GM04503 (cell line): Measurements from ENCODE around the gene METRN.

Experiments
- DNase-seq: peaks from one replicate; pipeline ENCODE4 v3.0.0-alpha.2; 2012; ENCODE audit warnings: low read depth

METRN gene

DNA sequence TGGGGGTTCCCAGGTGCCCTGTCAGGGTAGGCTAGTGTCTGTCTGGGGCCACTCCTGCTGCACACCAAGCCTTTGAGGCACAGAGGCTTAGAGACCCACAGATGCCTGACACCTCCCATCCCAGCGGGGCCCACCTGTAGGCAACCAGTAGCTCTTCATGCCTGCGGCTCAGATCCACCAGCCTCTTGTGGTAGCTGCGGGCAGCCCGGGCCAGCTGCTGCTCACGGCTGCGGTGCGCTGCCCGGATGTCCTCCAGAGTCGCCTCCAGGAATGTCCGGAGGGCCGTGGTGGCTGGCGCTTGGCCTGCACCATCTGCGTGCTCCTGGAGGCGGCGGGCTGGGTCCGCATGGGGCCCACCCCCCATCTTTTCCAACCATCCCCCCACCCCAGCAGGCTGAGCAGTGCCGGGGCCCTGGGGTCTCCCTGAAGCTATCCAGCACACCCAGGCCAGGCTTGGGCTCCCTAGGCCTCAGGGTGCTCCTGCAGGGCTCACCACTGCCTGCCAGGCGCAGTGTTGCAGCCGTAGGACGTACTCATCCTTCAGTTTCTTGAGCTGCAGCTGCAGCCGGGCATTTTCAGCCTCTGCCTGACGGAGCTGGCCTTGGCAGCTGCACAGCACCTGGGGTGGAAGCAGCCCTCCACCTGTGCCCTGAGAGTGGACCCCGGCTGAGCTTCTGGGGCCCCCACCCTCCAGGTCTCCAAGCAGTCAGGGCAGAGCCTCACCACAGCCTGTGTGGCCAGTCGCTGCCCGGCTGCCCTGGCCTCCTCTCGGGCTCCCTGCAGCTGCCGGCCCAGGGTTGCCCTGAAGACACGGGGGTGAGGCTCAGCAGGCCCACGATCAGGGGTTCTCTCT is 9.5 kb downstream of the METRN start:
- no peak for DNase-seq

DNA sequence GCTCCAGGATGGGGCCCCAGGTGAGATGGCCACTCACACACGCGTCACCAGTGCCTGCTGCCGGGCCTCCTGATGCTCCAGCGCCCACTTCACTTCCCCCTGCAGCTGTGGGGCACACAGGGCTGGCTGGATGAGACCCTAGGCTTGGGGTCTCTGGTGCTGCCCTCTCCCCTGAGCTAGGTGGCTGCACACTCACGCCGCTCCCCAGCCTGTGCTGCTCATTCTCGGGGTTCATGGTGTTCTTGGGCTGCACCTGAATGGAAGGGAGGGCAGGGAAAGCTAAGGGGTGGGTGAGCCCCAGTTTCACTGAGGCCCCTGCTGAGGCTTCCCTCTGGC is 10.1 kb downstream of the METRN start:
- no peak for DNase-seq

GRCh38 chr16:725463-726187 is 10.7 kb downstream of the METRN start:
- no peak for DNase-seq

DNA sequence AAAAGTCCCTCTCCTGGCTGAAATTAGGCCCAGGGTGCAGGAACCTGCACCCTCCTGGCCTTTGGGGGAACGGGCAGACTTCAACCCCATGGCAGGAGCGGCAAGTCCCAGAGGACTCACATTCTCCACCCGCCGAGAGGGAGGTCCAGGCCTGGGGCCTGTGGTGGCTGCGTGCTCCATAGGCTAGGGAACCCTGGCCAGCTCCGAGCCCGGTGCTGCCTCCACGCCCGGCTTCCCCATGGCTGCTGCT is 11.2 kb downstream of the METRN start:
- no peak for DNase-seq

DNA sequence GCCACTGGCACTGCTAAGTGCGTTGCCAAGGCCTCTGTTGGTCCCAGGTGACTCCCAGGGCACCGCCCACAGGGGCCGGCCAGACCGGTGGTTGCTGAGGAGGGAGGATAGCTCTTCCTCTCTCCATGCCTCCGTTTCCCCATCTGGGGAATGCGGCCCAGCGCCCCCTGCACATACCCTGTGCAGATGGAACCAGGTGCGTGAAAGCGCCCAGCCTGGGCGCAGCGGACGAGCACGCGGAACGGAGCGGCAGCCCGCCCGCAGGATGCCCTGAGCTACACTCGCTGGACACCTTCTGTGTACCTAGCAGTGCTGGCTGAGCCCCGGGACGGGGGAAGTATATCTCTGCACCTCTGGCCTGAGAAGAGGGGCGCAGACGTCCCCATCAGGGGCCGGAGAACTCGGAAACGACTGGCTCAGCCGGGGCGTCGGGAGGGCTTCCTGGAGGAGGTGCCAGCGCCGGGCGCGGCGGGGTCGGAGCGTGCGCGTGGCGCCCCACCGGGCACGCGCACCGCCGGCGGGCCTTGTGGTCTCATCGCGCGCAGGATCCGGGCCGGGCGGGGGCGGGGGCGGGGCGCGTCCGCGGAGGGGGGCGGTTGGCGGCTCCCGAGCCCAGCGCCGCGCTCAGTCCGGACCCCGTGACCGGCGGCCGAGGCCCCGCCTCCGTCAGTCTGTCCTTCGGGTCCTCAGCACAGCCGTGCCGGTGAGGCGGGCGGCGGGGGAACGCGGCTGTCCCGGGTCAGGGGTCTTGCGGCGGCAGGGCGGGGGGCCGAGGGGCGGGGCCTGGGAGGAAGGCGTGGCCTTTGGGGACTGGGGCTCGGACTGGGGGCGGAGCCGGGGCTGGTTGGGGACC is 11.7 kb downstream of the METRN start, which contains the start of the genes CCDC78 and HAGHL:
Gene CCDC78 (minus strand): TSS at position 6 of the 853 bp plus-strand sequence. CDS start 76 bp downstream, outside the sequence.
Gene HAGHL (plus strand): TSS at position 669 of the 853 bp plus-strand sequence. CDS start 404 bp downstream, outside the sequence.
- DNase-seq = no peak

GRCh38 chr16:727291-727977 is 12.5 kb downstream of the METRN start:
- no peak for DNase-seq

DNA sequence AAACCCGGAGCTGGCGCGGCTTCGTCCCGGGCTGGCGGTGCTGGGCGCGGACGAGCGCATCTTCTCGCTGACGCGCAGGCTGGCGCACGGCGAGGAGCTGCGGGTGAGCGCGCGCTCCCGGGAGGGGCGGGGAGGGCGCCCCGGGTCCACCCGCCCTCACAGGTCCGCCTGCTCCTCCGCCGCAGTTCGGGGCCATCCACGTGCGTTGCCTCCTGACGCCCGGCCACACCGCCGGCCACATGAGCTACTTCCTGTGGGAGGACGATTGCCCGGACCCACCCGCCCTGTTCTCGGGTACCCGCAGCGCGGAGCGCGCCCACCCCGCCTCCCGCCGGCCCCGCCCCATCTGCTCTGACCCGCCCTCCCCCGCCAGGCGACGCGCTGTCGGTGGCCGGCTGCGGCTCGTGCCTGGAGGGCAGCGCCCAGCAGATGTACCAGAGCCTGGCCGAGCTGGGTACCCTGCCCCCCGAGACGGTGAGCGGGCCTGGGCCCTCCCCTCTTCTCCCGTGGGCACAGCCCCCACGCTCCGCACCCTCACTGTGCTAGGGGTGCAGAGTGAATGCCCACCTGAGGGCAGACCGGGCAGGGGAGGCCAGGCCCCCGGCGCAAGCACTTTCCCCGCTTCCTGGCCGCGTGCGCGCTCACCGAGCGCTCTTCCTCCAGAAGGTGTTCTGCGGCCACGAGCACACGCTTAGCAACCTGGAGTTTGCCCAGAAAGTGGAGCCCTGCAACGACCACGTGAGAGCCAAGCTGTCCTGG is 13.4 kb downstream of the METRN start:
- no peak for DNase-seq

DNA sequence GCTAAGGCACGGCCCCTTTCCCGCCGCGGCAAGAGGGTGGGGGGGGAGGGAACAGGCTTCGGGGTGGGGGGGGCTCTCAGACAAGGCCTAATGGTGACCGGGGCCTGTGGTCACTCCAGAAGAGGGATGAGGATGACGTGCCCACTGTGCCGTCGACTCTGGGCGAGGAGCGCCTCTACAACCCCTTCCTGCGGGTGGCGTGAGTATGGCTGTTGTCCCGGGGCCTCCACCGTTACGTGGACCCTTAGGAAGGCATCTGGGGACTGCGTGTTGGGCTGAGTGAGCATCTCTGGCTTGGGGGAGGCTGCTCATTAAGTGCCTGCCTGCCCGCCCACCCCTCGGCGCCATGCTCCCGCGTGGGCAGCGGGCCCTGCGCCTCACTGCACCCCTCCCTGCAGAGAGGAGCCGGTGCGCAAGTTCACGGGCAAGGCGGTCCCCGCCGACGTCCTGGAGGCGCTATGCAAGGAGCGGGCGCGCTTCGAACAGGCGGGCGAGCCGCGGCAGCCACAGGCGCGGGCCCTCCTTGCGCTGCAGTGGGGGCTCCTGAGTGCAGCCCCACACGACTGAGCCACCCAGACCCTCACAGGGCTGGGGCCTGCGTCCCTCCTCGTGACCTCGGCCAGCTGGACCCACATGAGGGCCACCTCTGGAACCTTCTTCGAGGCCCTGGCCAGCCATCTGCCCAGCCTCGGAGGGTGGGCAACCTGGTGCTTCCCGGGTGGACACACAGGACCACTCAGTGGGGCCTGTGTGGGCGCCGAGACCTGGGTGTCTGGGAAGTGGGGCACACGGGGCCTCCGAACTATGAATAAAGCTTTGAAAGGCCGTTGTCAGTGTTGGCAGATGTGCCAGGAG is 14.2 kb downstream of the METRN start:
- DNase-seq = no peak

DNA sequence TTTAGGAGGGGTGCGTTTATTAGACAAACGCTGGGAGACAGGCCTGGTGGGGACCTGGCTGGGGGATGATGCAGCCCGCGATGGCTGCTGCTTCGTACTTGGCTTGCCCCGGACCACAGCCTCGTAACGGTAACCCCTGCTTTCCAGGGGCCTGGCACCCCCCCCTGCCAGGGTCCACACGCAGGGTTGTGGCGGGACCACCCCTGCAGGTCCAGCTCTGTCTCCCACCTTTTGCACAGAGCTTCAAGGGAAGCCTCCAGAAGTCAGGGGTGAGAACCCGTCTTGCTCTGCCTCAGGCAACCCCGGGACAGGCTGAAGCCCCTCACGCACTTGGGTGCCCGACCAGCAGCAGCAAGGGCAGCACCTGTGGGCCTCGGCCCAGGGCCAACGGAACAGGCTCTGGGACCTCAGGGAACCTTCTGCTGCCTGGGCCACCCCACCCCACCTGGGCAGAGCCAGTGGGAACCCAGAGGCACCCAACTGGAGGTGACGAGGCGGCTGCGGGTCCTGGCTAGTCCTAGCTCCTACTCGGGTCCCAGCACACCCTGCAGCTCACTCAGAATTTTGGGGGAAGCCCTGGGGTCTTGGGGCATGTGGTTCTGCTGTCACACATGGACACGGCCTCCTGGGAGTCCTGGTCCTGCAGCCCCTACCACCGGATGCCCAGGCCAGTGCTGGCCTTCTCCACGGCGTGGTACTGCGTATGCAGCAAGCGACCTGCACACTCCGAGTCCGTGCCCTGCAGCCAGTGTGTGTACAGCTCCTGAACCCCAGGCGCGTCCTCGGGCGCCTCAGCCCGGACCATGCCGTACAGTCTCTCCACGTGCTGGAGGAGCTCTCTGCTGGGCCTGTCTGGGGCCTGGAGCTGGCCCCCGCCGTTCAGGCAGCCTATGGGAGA is 15.1 kb downstream of the METRN start:
- DNase-seq = no peak

DNA sequence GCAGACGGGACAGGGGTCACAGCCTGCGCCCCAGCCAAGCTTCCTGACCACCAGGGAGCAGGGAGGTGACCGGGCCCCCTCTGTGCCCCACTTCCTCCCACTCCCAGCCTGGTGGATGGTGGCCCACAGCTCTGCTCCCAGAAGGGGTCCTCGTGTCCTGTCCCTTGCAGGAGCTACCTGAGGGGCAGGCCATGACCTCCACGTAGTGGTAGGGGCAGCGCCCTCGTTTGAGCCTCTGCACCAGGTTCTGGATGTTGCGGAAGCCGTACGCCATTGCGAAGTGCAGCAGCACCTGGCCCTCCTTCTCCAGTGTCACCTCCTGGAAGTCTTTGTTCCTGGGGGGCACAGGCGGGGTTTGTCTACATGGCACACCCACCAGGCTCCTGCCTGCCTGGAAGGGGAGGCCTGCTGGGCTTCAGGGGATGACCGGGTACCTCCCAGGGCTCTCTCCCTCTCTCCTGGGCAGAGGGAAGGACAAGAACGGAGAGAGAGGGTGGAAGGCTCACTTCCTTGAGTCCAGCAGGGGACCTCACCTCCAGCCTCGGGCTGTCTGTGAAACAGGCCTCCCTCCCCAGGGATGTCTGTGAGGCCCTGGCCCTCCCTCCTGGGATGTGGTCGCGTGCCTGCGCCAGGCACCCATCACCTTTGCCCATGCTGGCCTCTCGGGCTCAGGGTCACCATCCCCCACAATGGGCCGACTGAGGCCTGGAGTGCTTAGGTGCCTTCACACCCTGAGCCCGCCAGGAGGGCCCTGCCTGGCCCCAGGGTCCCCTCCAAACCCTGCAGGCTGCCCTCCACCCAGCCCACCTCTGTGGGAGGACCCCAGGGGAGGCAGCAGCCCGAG is 16.0 kb downstream of the METRN start:
- no peak for DNase-seq

DNA sequence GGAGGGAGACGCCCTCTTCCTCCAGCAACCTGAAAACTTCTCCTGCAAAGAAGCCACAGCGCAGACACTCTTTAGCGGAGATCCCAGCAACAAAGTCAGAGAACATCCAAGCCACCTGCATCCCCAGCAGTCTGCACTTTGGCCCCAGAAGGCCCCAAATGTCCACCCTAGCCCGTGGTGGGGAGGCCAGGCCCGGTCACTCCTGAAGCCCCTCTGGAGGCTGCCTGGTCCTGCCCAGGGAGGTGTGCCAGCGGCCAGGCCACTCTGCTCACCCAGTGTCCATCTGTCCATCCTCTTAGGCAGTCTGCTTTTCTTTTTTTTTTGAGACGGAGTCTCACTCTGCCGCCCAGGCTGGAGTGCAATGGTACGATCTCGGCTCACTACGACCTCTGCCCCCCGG is 17.4 kb downstream of the METRN start:
- DNase-seq = no peak

- DNase-seq = no peak
Measured at GRCh38 chr16:732936-733335, 18.0 kb downstream of the METRN start.

DNA sequence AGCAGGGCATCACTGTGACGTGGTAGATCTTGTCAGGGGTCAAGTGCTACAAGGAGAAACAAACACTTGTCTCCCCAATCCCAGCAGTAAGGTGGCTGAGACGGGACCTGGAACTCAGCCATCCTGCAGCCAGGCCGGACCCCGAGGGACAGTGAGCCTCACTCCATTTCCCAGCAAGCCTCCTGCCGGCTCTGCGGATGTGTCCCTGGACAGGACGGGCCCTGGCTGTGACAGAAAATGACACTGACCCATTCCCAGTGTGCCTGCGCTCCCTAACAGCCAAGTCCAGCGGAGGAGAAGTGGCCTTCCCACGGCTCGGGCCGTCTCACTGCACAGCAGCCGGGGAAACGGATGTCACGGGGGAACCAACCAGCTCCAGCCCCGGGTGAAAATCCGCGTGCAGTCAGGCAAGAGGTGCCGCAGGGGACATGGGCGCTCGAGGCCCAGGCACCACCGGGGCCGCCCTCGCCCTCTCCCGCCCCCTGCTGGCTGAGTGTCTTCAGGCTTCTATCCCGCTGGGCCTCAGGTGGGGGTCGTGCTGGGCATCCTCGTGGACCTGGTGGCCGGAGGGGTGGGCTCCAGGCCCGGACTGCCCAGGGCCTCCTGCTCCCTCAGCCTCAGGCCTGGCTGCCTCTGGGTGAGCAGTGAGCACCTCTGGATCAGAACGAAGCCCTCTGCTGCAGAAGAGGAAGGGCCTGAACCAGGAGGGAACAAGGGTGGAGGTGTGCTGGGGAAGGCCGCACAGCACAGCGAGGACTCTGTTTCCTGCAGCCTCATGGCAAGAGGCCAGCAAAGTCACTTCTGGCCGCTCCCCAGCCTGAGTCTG is 18.7 kb downstream of the METRN start:
- no peak for DNase-seq

GRCh38 chr16:734208-734980 is 19.5 kb downstream of the METRN start:
- no peak for DNase-seq

- no peak for DNase-seq
Measured at GRCh38 chr16:734981-735881, 20.3 kb downstream of the METRN start.
